Hypothalamus (tissue), 51 donors: ENCODE results near the gene CNPY1.
"Not testable (repeated sequence)": the region's sequence is repeated elsewhere in the genome, so short reads cannot be mapped to it uniquely, and the experiment has no call there.

Source experiments
- DNase-seq, 51 donors: peaks; one replicate each; lab custom pipeline; 2025; lab: John Stamatoyannopoulos, UW

CNPY1 gene

GRCh38 chr7:155546449-155546848 is at the start of gene CNPY1:
CNPY1 (minus strand) TSS chr7:155546559; CDS start chr7:155545929, 630 bp downstream.
- not testable (repeated sequence) for DNase-seq

GRCh38 chr7:155594961-155595366 is 48.6 kb upstream of the CNPY1 start:
- DNase-seq = no peak

GRCh38 chr7:155594163-155594732 is 47.9 kb upstream of the CNPY1 start:
- DNase-seq = no peak

- DNase-seq = no peak
These were observed 47.3 kb upstream of the CNPY1 start for GRCh38 chr7:155593461-155594162.

GRCh38 chr7:155591055-155591775 is 44.9 kb upstream of the CNPY1 start:
- no peak for DNase-seq

- peak in 37 of 51 donors; percentile 2 to 80 (median 53) for DNase-seq
These were observed 44.1 kb upstream of the CNPY1 start for GRCh38 chr7:155590215-155591018.

- no peak for DNase-seq
These were observed 42.9 kb upstream of the CNPY1 start for GRCh38 chr7:155589001-155589980.

- DNase-seq = no peak
These were observed 42.2 kb upstream of the CNPY1 start for GRCh38 chr7:155588468-155588998.

- no peak for DNase-seq
These were observed 41.1 kb upstream of the CNPY1 start for GRCh38 chr7:155587486-155587885.

GRCh38 chr7:155586843-155587440 is 40.6 kb upstream of the CNPY1 start:
- DNase-seq = no peak

- no peak for DNase-seq
These were observed 39.6 kb upstream of the CNPY1 start for GRCh38 chr7:155585951-155586350.

- DNase-seq = no peak
These were observed 39.2 kb upstream of the CNPY1 start for GRCh38 chr7:155585532-155585895.

GRCh38 chr7:155584763-155585531 is 38.6 kb upstream of the CNPY1 start:
- no peak for DNase-seq

GRCh38 chr7:155584261-155584660 is 37.9 kb upstream of the CNPY1 start:
- DNase-seq = no peak

- DNase-seq = no peak
These were observed 37.3 kb upstream of the CNPY1 start for GRCh38 chr7:155583636-155584035.

GRCh38 chr7:155581954-155582353 is 35.6 kb upstream of the CNPY1 start:
- DNase-seq = no peak

- DNase-seq = no peak
These were observed 34.9 kb upstream of the CNPY1 start for GRCh38 chr7:155581107-155581830.

- DNase-seq = no peak
These were observed 34.0 kb upstream of the CNPY1 start for GRCh38 chr7:155580367-155580766.
